Measurements from ENCODE around the gene UROC1. TPM values are rescaled to one million over a fixed set of nuclear protein-coding genes. Genes with fewer than 3 reads are reported as not detected.

UROC1 gene
- total and polyA plus RNA-seq, 2 donors (not counting 1 experiment from before 2014, with no cell fraction given): not detected

GRCh38 chr3:126461450-126462070, 56.0 kb downstream of the UROC1 start:
- Histone ChIP-seq H3K4me1 (ENCODE audit: control insufficient read depth in 2 of 2, insufficient read depth in 2 of 2, low read length in 2 of 2) (no peaks in the 10 kb centered on the region), H3K79me2 (ENCODE audit: control insufficient read depth, insufficient read depth, low read length) (peaks cover 34% of the 10 kb centered on the region), H3K27me3 (replicated peaks in 1 of 4; ENCODE audit: control extremely low read depth in 1 of 4, control insufficient read depth in 3 of 4, insufficient read depth in 4 of 4, low read length in 3 of 4) (no peaks in the 10 kb centered on the region), H4K20me1 (ENCODE audit: control insufficient read depth, insufficient read depth, low read length, poor library complexity, severe bottlenecking) (peaks cover 91% of the 10 kb centered on the region), H2AFZ (ENCODE audit: insufficient read depth, low read depth, low read length, poor library complexity, severe bottlenecking) (no peak overlapping the region), H3K4me3 (ENCODE audit: control extremely low read depth in 1 of 5, extremely low read depth in 1 of 5, insufficient read depth in 1 of 5, low read depth in 2 of 5, low read length in 4 of 5) (no peak overlapping the region), H3K9me3 (ENCODE audit: control extremely low read depth in 1 of 3, control insufficient read depth in 2 of 3, insufficient read depth in 1 of 3, low read length in 2 of 3) (no peaks in the 10 kb centered on the region), H3K27ac (ENCODE audit: low read length in 2 of 2) (no peak overlapping the region), H3K9ac (ENCODE audit: low read length) (no peak overlapping the region), H3K36me3 (replicated peaks in 1 of 2; ENCODE audit: control extremely low read depth in 1 of 2, control insufficient read depth in 1 of 2, extremely low read depth in 1 of 2, insufficient read depth in 2 of 2, low read length in 1 of 2) (peaks cover 25 to 91% of the 10 kb centered on the region in 2 experiments), H3K4me2 (replicated peaks; ENCODE audit: low read depth, low read length, poor library complexity, severe bottlenecking) (no peak overlapping the region)
- no peak overlapping the region for H3K27ac Mint-ChIP-seq
- 96% methylated on average over 17 of the region's 17 CpGs for WGBS (ENCODE audit: insufficient coverage)
- no peaks in the 10 kb centered on the region for H3K27me3 Mint-ChIP-seq
- intact Hi-C loops (cut with micrococcal nuclease): no loop called here
- no peak overlapping the region for H3K4me3 Mint-ChIP-seq
- ChIA-PET CTCF (no interaction called here), POLR2A (no interaction called here)
- no peaks in the 10 kb centered on the region for H3K9me3 Mint-ChIP-seq (ENCODE audit: insufficient read depth)
- no peaks in the 10 kb centered on the region for H3K4me1 Mint-ChIP-seq
- ATAC-seq (ENCODE audit: low read depth) (no peak), DNase-seq (no peak)
- TF ChIP-seq CTCF (IDR thresholded peaks at IDR 0.05) (no peak), EZH2 (IDR thresholded peaks at IDR 0.05; ENCODE audit: borderline replicate concordance, insufficient read depth, low read depth, low read length, poor library complexity, severe bottlenecking) (no peak)

- WGBS (ENCODE audit: insufficient coverage): 86% methylated on average over 7 of the region's 7 CpGs
- Mint-ChIP-seq H3K4me3 (no peak overlapping the region), H3K27me3 (no peaks in the 10 kb centered on the region), H3K9me3 (ENCODE audit: insufficient read depth) (no peaks in the 10 kb centered on the region), H3K27ac (peak overlapping the region; percentile 28), H3K4me1 (no peaks in the 10 kb centered on the region)
- Histone ChIP-seq H3K4me2 (replicated peaks; ENCODE audit: low read depth, low read length, poor library complexity, severe bottlenecking) (no peak overlapping the region), H3K4me1 (ENCODE audit: control insufficient read depth in 2 of 2, insufficient read depth in 2 of 2, low read length in 2 of 2) (no peaks in the 10 kb centered on the region), H3K9ac (ENCODE audit: low read length) (no peak overlapping the region), H3K27me3 (replicated peaks in 1 of 4; ENCODE audit: control extremely low read depth in 1 of 4, control insufficient read depth in 3 of 4, insufficient read depth in 4 of 4, low read length in 3 of 4) (no peaks in the 10 kb centered on the region), H3K4me3 (ENCODE audit: control extremely low read depth in 1 of 5, extremely low read depth in 1 of 5, insufficient read depth in 1 of 5, low read depth in 2 of 5, low read length in 4 of 5) (no peak overlapping the region), H3K9me3 (ENCODE audit: control extremely low read depth in 1 of 3, control insufficient read depth in 2 of 3, insufficient read depth in 1 of 3, low read length in 2 of 3) (no peaks in the 10 kb centered on the region), H4K20me1 (ENCODE audit: control insufficient read depth, insufficient read depth, low read length, poor library complexity, severe bottlenecking) (peaks cover 90% of the 10 kb centered on the region), H3K36me3 (replicated peaks in 1 of 2; ENCODE audit: control extremely low read depth in 1 of 2, control insufficient read depth in 1 of 2, extremely low read depth in 1 of 2, insufficient read depth in 2 of 2, low read length in 1 of 2) (peaks cover 21 to 89% of the 10 kb centered on the region in 2 experiments), H3K79me2 (ENCODE audit: control insufficient read depth, insufficient read depth, low read length) (peaks cover 39% of the 10 kb centered on the region), H3K27ac (ENCODE audit: low read length in 2 of 2) (no peak overlapping the region), H2AFZ (ENCODE audit: insufficient read depth, low read depth, low read length, poor library complexity, severe bottlenecking) (no peak overlapping the region)
- CTCF ChIA-PET: no interaction called here
- POLR2A ChIA-PET: no interaction called here
- TF ChIP-seq EZH2 (IDR thresholded peaks at IDR 0.05; ENCODE audit: borderline replicate concordance, insufficient read depth, low read depth, low read length, poor library complexity, severe bottlenecking) (no peak), CTCF (IDR thresholded peaks at IDR 0.05) (no peak)
- ATAC-seq (ENCODE audit: low read depth) (no peak), DNase-seq (no peak)
- intact Hi-C loops (cut with micrococcal nuclease): no loop called here
Measured at GRCh38 chr3:126460381-126460780, 57.2 kb downstream of the UROC1 start.
